Duodenal mucosa (tissue), 2 donors: ENCODE measurements around the gene GDNF.
A peak's percentile ranks its signal among the peaks of the same experiment; 100 is the strongest.

Experiments
- H3K27ac ChIP-seq: one replicate; pipeline ENCODE4 v1.7.0; 2013; ENCODE audit warnings: low read depth, low read length
- H3K27me3 ChIP-seq, 2 donors: one replicate each; pipeline ENCODE4 v1.7.0; 2013; ENCODE audit warnings: low read length in 2 of 2, control low read depth in 1 of 2; ENCODE audit not compliant: insufficient read depth in 2 of 2, control insufficient read depth in 1 of 2
- H3K36me3 ChIP-seq, 2 donors: one replicate each; pipeline ENCODE4 v1.7.0; 2013; ENCODE audit warnings: low read length in 2 of 2, control low read depth in 1 of 2; ENCODE audit not compliant: insufficient read depth in 2 of 2, control insufficient read depth in 1 of 2
- H3K4me1 ChIP-seq, 2 donors: one replicate each; pipeline ENCODE4 v1.7.0; 2013; ENCODE audit warnings: low read length in 2 of 2, control low read depth in 1 of 2; ENCODE audit not compliant: insufficient read depth in 2 of 2, control insufficient read depth in 1 of 2
- H3K4me3 ChIP-seq, 2 donors: one replicate each; pipeline ENCODE4 v1.7.0; 2013; ENCODE audit warnings: low read length in 2 of 2, low read depth in 1 of 2
- H3K9ac ChIP-seq, 2 donors: one replicate each; pipeline ENCODE4 v1.7.0; 2013; ENCODE audit warnings: low read length in 2 of 2, low read depth in 1 of 2
- H3K9me3 ChIP-seq, 2 donors: one replicate each; pipeline ENCODE4 v1.7.0; 2013; ENCODE audit warnings: low read length in 2 of 2, control low read depth in 1 of 2; ENCODE audit not compliant: control insufficient read depth in 1 of 2

GDNF gene

GRCh38 chr5:37839407-37840052 is at the start of gene GDNF:
Gene GDNF, minus strand, starts transcription at chr5:37840041. Its CDS starts 5,245 bp downstream, at chr5:37834796.
- peaks cover 0 to 19% of the 10 kb centered on the region in 2 donors for H3K4me1 ChIP-seq
- H3K4me3 ChIP-seq = peak within 1 kb of the TSS; percentile 31 to 65
- H3K9ac ChIP-seq = peak within 1 kb of the TSS in 1 of 2 donors; percentile 41
- peak within 1 kb of the TSS; percentile 54 for H3K27ac ChIP-seq
- H3K36me3 ChIP-seq = no peaks in the 10 kb centered on the region
- no peaks in the 10 kb centered on the region for H3K9me3 ChIP-seq
- H3K27me3 ChIP-seq = peaks cover 67 to 74% of the 10 kb centered on the region in 2 donors

GRCh38 chr5:37888476-37888875 is 48.6 kb upstream of the GDNF start:
- no peaks in the 10 kb centered on the region for H3K36me3 ChIP-seq
- H3K27me3 ChIP-seq = no peaks in the 10 kb centered on the region
- no peak overlapping the region for H3K27ac ChIP-seq
- no peaks in the 10 kb centered on the region for H3K4me1 ChIP-seq
- no peak overlapping the region for H3K4me3 ChIP-seq
- H3K9me3 ChIP-seq = no peaks in the 10 kb centered on the region
- H3K9ac ChIP-seq = no peak overlapping the region

GRCh38 chr5:37886242-37886905 is 46.5 kb upstream of the GDNF start:
- H3K9ac ChIP-seq = no peak overlapping the region

GRCh38 chr5:37882636-37883035 is 42.8 kb upstream of the GDNF start:
- Histone ChIP-seq H3K9me3 (no peaks in the 10 kb centered on the region), H3K4me1 (no peaks in the 10 kb centered on the region), H3K27me3 (no peaks in the 10 kb centered on the region), H3K4me3 (no peak overlapping the region), H3K27ac (no peak overlapping the region), H3K36me3 (no peaks in the 10 kb centered on the region), H3K9ac (no peak overlapping the region)

More at GRCh38 chr5:37886242-37886905, 46.5 kb upstream of the GDNF start:
- no peaks in the 10 kb centered on the region for H3K9me3 ChIP-seq
- H3K4me1 ChIP-seq = no peaks in the 10 kb centered on the region
- H3K27ac ChIP-seq = no peak overlapping the region
- no peaks in the 10 kb centered on the region for H3K27me3 ChIP-seq
- H3K4me3 ChIP-seq = no peak overlapping the region
- H3K36me3 ChIP-seq = no peaks in the 10 kb centered on the region

- no peaks in the 10 kb centered on the region for H3K27me3 ChIP-seq
- no peak overlapping the region for H3K9ac ChIP-seq
- H3K27ac ChIP-seq = no peak overlapping the region
- H3K36me3 ChIP-seq = no peaks in the 10 kb centered on the region
- H3K4me1 ChIP-seq = no peaks in the 10 kb centered on the region
- H3K4me3 ChIP-seq = no peak overlapping the region
- H3K9me3 ChIP-seq = no peaks in the 10 kb centered on the region
Observed at GRCh38 chr5:37881359-37881758, 41.5 kb upstream of the GDNF start.

GRCh38 chr5:37876943-37877342 is 37.1 kb upstream of the GDNF start:
- Histone ChIP-seq H3K27ac (no peak overlapping the region), H3K9me3 (no peaks in the 10 kb centered on the region), H3K9ac (no peak overlapping the region), H3K36me3 (no peaks in the 10 kb centered on the region), H3K4me1 (no peaks in the 10 kb centered on the region), H3K4me3 (no peak overlapping the region), H3K27me3 (no peaks in the 10 kb centered on the region)

- no peaks in the 10 kb centered on the region for H3K9me3 ChIP-seq
- H3K27me3 ChIP-seq = no peaks in the 10 kb centered on the region
- H3K4me1 ChIP-seq = no peaks in the 10 kb centered on the region
- H3K36me3 ChIP-seq = no peaks in the 10 kb centered on the region
- no peak overlapping the region for H3K9ac ChIP-seq
- no peak overlapping the region for H3K27ac ChIP-seq
- no peak overlapping the region for H3K4me3 ChIP-seq
Observed at GRCh38 chr5:37876245-37876644, 36.4 kb upstream of the GDNF start.

- H3K36me3 ChIP-seq = no peaks in the 10 kb centered on the region
- no peaks in the 10 kb centered on the region for H3K4me1 ChIP-seq
- H3K4me3 ChIP-seq = no peak overlapping the region
- no peak overlapping the region for H3K27ac ChIP-seq
- no peaks in the 10 kb centered on the region for H3K27me3 ChIP-seq
- H3K9ac ChIP-seq = no peak overlapping the region
- no peaks in the 10 kb centered on the region for H3K9me3 ChIP-seq
Observed at GRCh38 chr5:37875051-37875787, 35.4 kb upstream of the GDNF start.

- Histone ChIP-seq H3K27me3 (no peaks in the 10 kb centered on the region), H3K4me3 (no peak overlapping the region), H3K9me3 (no peaks in the 10 kb centered on the region), H3K9ac (no peak overlapping the region), H3K4me1 (no peaks in the 10 kb centered on the region), H3K36me3 (no peaks in the 10 kb centered on the region), H3K27ac (no peak overlapping the region)
Observed at GRCh38 chr5:37873988-37874387, 34.1 kb upstream of the GDNF start.
